GM12891 (cell line): ENCODE measurements around the gene EXOSC9.

Experiments used
- POLR2A ChIP-seq: IDR thresholded peaks from 2 replicates; pipeline ENCODE4 v1.6.1; 2011; ENCODE audit warnings: low read depth, low read length, control low read depth
- POLR2AphosphoS5 ChIP-seq: IDR thresholded peaks from 2 replicates; pipeline ENCODE4 v1.6.1; 2011; ENCODE audit warnings: low read depth, low read length, control low read depth
- POU2F2 ChIP-seq: IDR thresholded peaks from 2 replicates; pipeline ENCODE4 v1.6.1; 2011; ENCODE audit warnings: low read depth, mild to moderate bottlenecking, control low read depth, low read length, moderate library complexity
- TAF1 ChIP-seq: IDR thresholded peaks from 2 replicates; pipeline ENCODE4 v1.6.1; 2011; ENCODE audit warnings: low read depth, low read length, control low read depth

DNA sequence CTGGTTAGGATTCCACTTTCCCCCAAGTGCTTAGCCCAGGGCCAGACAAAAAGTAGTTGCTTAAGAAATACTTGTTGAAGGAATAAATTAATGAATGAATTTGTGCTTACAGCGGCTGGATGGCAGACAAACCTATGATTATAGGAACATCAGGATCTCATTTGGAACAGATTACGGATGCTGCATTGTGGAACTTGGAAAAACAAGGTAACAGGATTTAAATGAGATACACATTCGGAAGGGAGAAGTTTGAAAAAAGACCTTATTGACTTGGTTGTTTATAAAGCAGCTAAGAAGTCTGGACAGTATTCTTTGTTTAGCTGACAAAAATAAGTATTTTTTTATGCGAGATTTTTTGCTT, 572 bp downstream of the EXOSC9 start:
- TF ChIP-seq TAF1 (no peak), POLR2AphosphoS5 (no peak), POLR2A (no peak), POU2F2 (no peak)
